IPS-20b (cell line): ENCODE measurements around the gene IGFBP3.
A peak's percentile ranks its signal among the peaks of the same experiment; 100 is the strongest.

Experiments used
- H3K27ac ChIP-seq: one replicate; pipeline ENCODE4 v1.5.1; 2013; ENCODE audit warnings: low read length
- H3K27me3 ChIP-seq: 2 replicates; pipeline ENCODE4 v1.6.1; 2013; ENCODE audit warnings: mild to moderate bottlenecking, low read length, inconsistent platforms; ENCODE audit not compliant: insufficient read depth
- H3K36me3 ChIP-seq: 2 replicates; pipeline ENCODE4 v1.6.1; 2013; ENCODE audit warnings: low read depth, mild to moderate bottlenecking, inconsistent platforms, low read length, moderate library complexity; ENCODE audit not compliant: insufficient read depth
- H3K4me1 ChIP-seq: 2 replicates; pipeline ENCODE4 v1.6.1; 2013; ENCODE audit warnings: mild to moderate bottlenecking, control low read depth, inconsistent platforms, low read length, moderate library complexity; ENCODE audit not compliant: insufficient read depth
- H3K4me3 ChIP-seq: 2 replicates; pipeline ENCODE4 v1.5.1; 2013; ENCODE audit warnings: mild to moderate bottlenecking, low read length, inconsistent platforms
- H3K9ac ChIP-seq: 2 replicates; pipeline ENCODE4 v1.6.1; 2013; ENCODE audit warnings: low read depth, mild to moderate bottlenecking, inconsistent platforms, low read length, moderate library complexity
- H3K9me3 ChIP-seq: 2 replicates; pipeline ENCODE4 v1.6.1; 2013; ENCODE audit warnings: mild to moderate bottlenecking, low read depth, low read length, inconsistent platforms; ENCODE audit not compliant: insufficient read depth

Gene IGFBP3

DNA sequence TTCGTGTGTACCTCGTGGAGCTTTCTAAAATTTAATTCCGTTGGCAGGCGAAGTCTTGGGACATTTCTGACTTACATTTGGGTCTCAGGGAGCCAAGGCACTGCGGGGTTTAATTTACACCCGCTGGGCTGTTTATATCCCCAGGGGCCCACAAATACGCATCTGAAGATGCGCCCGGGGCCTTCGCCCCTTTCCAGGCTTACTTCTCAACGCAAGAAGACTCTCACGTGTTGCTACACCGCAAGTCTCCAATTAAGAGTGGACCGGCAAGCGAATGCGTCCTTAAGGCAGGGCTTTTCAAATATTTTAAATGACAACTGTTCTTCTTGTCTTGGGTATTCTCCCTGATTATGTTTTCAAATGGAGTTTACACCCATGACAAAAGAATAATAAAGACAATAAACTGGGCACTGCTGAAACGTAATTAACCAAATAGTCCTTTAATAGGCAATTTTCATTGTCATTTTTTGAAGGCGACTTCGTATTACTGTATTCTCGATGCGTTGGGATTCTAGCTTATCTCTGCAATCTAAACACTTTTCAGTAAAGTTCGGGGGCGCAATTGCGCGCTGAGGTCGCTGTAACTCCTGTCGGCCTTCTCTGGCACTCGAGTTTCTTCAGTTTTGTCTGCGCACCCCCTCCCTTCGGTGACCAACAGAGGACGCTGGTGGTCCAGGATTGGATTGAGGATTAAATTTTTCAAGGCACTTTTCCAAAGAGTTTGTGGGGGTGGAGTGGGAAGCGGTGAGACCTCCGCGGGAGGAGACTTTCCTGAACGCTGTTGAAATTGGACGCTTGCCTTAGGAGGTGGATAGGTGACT, 837 bp upstream of the IGFBP3 start:
- Histone ChIP-seq H3K4me3 (peak overlapping the region; percentile 75), H3K4me1 (peaks cover 26% of the 10 kb centered on the region; the same call in 1 of the 2 replicates), H3K36me3 (no peaks in the 10 kb centered on the region), H3K27ac (no peak overlapping the region), H3K9ac (peak overlapping the region; percentile 4; the same call in 1 of the 2 replicates), H3K9me3 (peaks cover 3% of the 10 kb centered on the region; the same call in 1 of the 2 replicates), H3K27me3 (peaks cover 71% of the 10 kb centered on the region)

GRCh38 chr7:45921381-45921698, 268 bp upstream of the IGFBP3 start:
- Histone ChIP-seq H3K4me3 (peak overlapping the region; percentile 75), H3K27ac (no peak overlapping the region), H3K36me3 (peaks cover 4% of the 10 kb centered on the region), H3K9me3 (peaks cover 3% of the 10 kb centered on the region; the same call in 1 of the 2 replicates), H3K4me1 (peaks cover 26% of the 10 kb centered on the region; the same call in 1 of the 2 replicates), H3K9ac (no peak overlapping the region), H3K27me3 (peaks cover 76% of the 10 kb centered on the region)

- H3K27ac ChIP-seq = no peak overlapping the region
- peaks cover 3% of the 10 kb centered on the region; the same call in 1 of the 2 replicates for H3K9me3 ChIP-seq
- H3K36me3 ChIP-seq = peaks cover 15% of the 10 kb centered on the region
- H3K9ac ChIP-seq = peak overlapping the region; percentile 14; the same call in 1 of the 2 replicates
- H3K27me3 ChIP-seq = peaks cover 71% of the 10 kb centered on the region
- peak overlapping the region; percentile 75 for H3K4me3 ChIP-seq
- peaks cover 26% of the 10 kb centered on the region; the same call in 1 of the 2 replicates for H3K4me1 ChIP-seq
Observed at GRCh38 chr7:45919993-45920459, 1.0 kb downstream of the IGFBP3 start.

- peak overlapping the region; percentile 75; the same call in 1 of the 2 replicates for H3K4me3 ChIP-seq
- peaks cover 23% of the 10 kb centered on the region; the same call in 1 of the 2 replicates for H3K4me1 ChIP-seq
- H3K36me3 ChIP-seq = peaks cover 15% of the 10 kb centered on the region
- H3K27ac ChIP-seq = no peak overlapping the region
- peaks cover 65% of the 10 kb centered on the region for H3K27me3 ChIP-seq
- peaks cover 3% of the 10 kb centered on the region; the same call in 1 of the 2 replicates for H3K9me3 ChIP-seq
- no peak overlapping the region for H3K9ac ChIP-seq
Observed at GRCh38 chr7:45919231-45919784, 1.8 kb downstream of the IGFBP3 start.

GRCh38 chr7:45918556-45918955, 2.5 kb downstream of the IGFBP3 start:
- H3K27ac ChIP-seq = no peak overlapping the region
- H3K4me3 ChIP-seq = no peak overlapping the region

GRCh38 chr7:45917658-45918057, 3.4 kb downstream of the IGFBP3 start:
- peaks cover 8% of the 10 kb centered on the region; the same call in 1 of the 2 replicates for H3K4me1 ChIP-seq
- H3K36me3 ChIP-seq = peaks cover 15% of the 10 kb centered on the region
- no peak overlapping the region for H3K27ac ChIP-seq
- peaks cover 3% of the 10 kb centered on the region; the same call in 1 of the 2 replicates for H3K9me3 ChIP-seq
- peak overlapping the region; percentile 45 for H3K4me3 ChIP-seq
- peaks cover 60% of the 10 kb centered on the region for H3K27me3 ChIP-seq
- H3K9ac ChIP-seq = no peak overlapping the region

More at GRCh38 chr7:45918556-45918955, 2.5 kb downstream of the IGFBP3 start:
- Histone ChIP-seq H3K9me3 (peaks cover 3% of the 10 kb centered on the region; the same call in 1 of the 2 replicates), H3K9ac (no peak overlapping the region), H3K36me3 (peaks cover 15% of the 10 kb centered on the region), H3K27me3 (peaks cover 65% of the 10 kb centered on the region), H3K4me1 (peaks cover 16% of the 10 kb centered on the region; the same call in 1 of the 2 replicates)

DNA sequence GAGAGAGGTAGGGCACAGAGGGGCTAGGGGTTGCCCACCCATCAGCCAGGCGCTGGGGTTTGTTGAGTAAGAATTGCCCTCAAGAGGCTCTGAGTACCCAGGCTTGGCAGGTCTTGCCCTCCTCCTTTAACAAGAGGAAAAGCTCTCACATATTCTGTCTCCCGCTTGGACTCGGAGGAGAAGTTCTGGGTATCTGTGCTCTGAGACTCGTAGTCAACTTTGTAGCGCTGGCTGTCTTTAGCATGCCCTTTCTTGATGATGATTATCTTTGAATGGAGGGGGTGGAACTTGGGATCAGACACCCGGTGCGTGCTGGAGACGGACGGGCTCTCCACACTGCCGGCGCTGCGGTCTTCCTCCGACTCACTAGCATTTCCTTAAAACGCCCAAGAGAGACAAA, 4.0 kb downstream of the IGFBP3 start:
- H3K9ac ChIP-seq = no peak overlapping the region

GRCh38 chr7:45915606-45916005, 5.5 kb downstream of the IGFBP3 start:
- H3K27me3 ChIP-seq = peaks cover 39% of the 10 kb centered on the region
- H3K4me1 ChIP-seq = no peaks in the 10 kb centered on the region
- H3K9ac ChIP-seq = no peak overlapping the region
- peaks cover 3% of the 10 kb centered on the region; the same call in 1 of the 2 replicates for H3K9me3 ChIP-seq
- no peak overlapping the region for H3K4me3 ChIP-seq
- no peak overlapping the region for H3K27ac ChIP-seq
- peaks cover 15% of the 10 kb centered on the region for H3K36me3 ChIP-seq

More for the DNA sequence above, 4.0 kb downstream of the IGFBP3 start:
- peaks cover 15% of the 10 kb centered on the region for H3K36me3 ChIP-seq
- H3K4me1 ChIP-seq = peaks cover 5% of the 10 kb centered on the region; the same call in 1 of the 2 replicates
- H3K27me3 ChIP-seq = peaks cover 54% of the 10 kb centered on the region
- peaks cover 3% of the 10 kb centered on the region; the same call in 1 of the 2 replicates for H3K9me3 ChIP-seq
- no peak overlapping the region for H3K4me3 ChIP-seq
- H3K27ac ChIP-seq = no peak overlapping the region

- Histone ChIP-seq H3K4me3 (no peak overlapping the region), H3K36me3 (peaks cover 15% of the 10 kb centered on the region), H3K27ac (no peak overlapping the region), H3K9ac (no peak overlapping the region), H3K27me3 (peaks cover 32% of the 10 kb centered on the region), H3K9me3 (peaks cover under 1% of the 10 kb centered on the region; the same call in 1 of the 2 replicates), H3K4me1 (no peaks in the 10 kb centered on the region)
Observed at GRCh38 chr7:45914911-45915310, 6.2 kb downstream of the IGFBP3 start.

DNA sequence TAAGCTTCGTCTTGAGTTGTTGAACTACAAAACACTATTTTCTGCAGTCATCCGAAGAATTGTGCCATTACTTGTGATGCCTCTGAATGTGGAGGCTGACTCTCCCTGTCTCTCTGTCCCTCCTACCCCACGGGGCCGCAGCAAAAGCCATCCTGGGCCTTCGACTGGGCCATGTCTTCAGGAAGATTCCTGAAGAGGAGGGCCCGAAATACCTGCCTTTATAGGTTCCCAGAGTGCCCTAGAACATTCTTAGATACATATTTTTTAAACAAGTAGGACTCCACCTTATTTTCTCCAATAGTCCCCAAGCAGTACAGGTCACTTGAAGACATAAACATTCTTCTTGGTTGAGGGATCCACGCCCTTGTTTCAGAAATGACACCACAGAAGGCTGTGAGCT, 8.1 kb downstream of the IGFBP3 start:
- Histone ChIP-seq H3K4me3 (no peak overlapping the region), H3K9ac (no peak overlapping the region), H3K27me3 (peaks cover 13% of the 10 kb centered on the region), H3K4me1 (no peaks in the 10 kb centered on the region), H3K9me3 (no peaks in the 10 kb centered on the region), H3K27ac (no peak overlapping the region), H3K36me3 (peaks cover 15% of the 10 kb centered on the region)

GRCh38 chr7:45911311-45911710, 9.8 kb downstream of the IGFBP3 start:
- Histone ChIP-seq H3K27me3 (0 out of 2 replicates have a peak, but pooled peaks cover under 1% of the 10 kb centered on the region), H3K27ac (no peak overlapping the region), H3K9ac (no peak overlapping the region), H3K36me3 (peaks cover 11% of the 10 kb centered on the region), H3K4me1 (no peaks in the 10 kb centered on the region), H3K4me3 (no peak overlapping the region), H3K9me3 (no peaks in the 10 kb centered on the region)
